ENCODE results near the gene NALCN.

GRCh38 chr13:101230271-101230890, 185.9 kb downstream of the NALCN start:
- TF ChIP-seq POLR2A (IDR thresholded peaks at IDR 0.05; ENCODE audit: low read length) (no peak), GATA1 (IDR thresholded peaks at IDR 0.05; ENCODE audit: low read depth, low read length) (no peak)
